NCI-H226 (cell line): ENCODE results near the gene TTYH2.
"Not testable (repeated sequence)": the region's sequence is repeated elsewhere in the genome, so short reads cannot be mapped to it uniquely, and the experiment has no call there.

Experiments used
- DNase-seq: peaks from one replicate; pipeline ENCODE4 v3.0.0-alpha.2; 2015

The TTYH2 gene

DNA sequence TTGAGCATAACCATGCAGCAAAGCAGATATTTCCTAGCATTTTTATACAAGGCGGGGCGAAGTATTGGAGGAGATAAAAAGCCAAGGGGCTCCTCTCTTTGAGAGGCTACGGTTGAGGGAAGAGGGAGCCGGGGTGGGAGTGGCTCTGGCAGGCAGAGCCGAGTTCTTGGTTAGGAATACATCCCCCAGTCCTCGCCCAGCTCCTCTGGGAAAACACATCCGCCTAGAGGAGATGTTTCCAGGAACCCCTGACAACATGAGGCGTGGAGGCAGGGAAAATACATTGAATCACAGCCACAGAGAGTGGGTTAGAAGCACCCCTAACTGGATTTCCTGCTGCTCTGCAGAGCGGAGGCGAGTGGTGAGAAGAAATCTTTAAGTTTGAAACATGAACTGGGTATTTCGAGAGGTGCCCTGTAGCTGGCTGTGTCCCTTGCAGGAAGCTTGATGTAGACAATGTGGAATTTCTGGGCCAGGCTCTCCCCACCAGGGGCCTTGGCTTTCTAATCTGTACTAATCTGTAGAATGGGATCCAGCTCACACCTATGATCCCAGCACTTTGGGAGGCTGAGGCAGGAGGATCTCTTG is 27.3 kb downstream of the TTYH2 start:
- DNase-seq, result peak; percentile 2

DNA sequence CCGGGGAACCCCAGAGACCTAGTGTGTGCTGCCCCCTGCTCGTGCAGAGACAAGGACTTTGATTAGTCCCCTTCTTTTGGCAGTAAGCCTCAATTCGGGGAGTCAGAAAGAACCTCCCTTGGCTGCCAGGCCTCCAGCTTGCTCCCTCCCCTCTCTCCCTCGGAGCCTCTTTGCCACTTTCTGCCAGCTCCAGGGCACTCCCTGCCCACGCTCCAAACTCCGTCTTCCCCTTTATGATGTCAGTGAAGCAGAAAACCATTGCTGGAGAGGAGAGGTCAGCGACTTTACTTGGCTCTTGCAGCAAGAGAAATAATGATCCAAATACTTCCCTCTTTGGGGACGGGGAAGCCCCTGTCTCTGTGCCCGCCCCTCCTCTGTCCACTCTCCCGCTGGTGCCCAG is 28.1 kb downstream of the TTYH2 start:
- no peak for DNase-seq

DNA sequence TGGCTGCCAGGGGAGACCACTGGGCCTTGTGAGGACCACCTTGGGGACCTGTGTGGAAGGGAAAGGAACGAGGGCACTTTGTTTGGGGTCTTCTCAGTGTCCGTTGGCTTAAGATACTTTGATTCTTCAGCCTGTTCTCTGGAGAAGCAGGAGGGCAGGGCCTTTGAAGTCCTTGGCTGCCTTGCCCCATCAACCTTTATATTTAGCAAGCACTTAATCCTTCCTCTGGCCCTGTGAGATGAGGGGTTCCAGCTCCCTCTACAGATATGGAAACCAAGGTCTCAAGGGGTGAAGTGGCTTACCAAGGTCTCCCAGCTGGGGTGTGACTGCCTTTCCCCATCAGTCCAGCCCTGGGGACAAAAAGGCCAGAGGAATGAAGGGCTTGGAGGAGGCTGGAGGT is 28.5 kb downstream of the TTYH2 start:
- DNase-seq, result no peak

GRCh38 chr17:74243013-74243755 is 29.8 kb downstream of the TTYH2 start:
- no peak for DNase-seq

DNA sequence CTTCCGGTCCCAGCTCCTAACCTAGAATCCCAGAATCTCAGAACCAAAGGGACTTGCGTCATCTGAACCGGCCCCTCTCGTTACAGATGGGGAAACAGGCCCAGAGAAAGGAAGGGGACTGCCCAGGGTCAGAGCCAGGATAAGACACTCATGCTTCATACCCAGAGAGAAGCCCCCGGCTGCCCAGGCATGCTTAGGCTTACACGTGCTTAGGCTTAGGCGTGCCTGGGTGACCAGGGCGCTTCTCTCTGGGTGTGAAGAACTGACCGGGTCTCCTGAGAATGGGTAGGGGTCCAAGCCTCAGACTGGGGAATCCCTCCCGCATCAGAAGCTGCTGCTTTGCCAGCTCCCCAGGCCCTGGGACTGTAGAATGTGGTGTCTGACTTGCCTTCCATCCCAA is 30.8 kb downstream of the TTYH2 start:
- no peak for DNase-seq

DNA sequence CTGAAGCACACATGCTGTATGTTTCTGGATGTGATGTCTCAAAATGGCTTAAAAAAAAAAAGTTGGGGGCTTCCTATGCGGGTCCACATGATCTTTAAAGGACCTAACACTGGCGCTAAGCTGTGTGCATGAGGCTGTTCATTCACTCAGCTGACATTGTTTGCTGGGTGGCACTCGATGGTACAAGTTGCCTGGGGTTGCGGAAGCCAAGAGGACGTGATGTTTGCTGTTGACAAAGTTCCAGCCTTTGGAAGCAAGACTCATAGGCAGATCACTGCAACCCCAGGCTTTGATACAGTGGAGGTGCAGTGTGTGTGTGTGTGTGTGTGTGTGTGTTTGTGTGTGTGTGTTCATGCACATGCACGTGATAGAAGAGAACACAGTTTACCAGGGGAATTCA is 31.2 kb downstream of the TTYH2 start:
- no peak for DNase-seq

DNA sequence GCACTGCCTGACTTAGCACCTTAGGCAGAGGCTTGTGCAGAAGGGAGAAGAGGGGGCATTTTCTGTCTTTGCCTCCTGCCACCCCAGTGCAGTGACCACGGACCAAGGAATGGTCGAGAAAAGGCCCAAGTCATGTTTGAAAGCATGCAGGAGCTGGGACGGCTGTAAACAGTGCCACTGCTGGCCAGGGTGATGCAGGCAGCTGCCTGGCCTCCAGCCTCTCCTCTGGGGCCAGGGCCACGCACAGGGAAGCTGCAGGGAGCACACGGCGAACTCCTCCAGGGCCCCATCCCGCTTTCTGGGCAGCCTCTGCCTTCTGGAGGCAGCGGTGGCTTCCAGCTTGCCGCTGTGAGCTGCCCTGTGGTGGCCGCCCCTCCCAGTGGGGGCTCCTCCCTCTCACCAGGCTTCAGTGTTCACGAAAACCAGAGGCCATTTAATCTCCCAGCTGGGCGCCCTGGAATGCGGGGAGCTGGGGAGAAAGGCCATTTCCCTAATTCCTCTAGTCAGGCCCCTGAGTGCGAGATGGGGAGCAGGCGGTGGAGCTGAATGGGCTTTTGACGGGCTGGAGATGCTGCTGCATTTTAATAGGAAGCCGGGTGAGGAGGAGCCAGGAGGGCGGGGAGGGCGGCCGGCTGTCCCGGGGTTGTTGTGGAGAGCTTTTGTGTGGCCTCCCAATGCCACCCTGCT is 31.9 kb downstream of the TTYH2 start:
- no peak for DNase-seq

DNA sequence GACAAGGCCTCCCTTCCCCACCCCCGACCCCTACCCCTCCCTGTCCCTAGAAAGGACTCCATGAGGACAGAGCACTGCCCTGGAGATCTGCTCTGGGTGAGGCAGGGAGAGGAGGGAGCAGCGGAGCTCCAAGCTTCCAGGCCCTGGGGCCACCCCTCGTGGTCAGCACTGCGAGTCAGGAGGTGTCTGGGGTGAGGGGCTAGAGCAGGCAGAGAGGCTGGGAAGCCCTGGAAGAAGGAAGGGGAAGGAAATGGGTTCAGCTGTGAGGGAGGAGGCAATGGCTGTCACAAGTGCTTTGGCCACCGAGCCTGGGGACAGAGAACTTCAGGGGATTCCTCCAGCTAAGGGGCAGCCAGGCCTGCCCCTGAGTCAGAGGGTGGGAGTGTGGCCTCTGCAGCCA is 32.5 kb downstream of the TTYH2 start:
- no peak for DNase-seq

- DNase-seq, result no peak
Observed at GRCh38 chr17:74249590-74250270, 36.4 kb downstream of the TTYH2 start.

GRCh38 chr17:74250324-74250995 is 37.1 kb downstream of the TTYH2 start:
- DNase-seq, result no peak

DNA sequence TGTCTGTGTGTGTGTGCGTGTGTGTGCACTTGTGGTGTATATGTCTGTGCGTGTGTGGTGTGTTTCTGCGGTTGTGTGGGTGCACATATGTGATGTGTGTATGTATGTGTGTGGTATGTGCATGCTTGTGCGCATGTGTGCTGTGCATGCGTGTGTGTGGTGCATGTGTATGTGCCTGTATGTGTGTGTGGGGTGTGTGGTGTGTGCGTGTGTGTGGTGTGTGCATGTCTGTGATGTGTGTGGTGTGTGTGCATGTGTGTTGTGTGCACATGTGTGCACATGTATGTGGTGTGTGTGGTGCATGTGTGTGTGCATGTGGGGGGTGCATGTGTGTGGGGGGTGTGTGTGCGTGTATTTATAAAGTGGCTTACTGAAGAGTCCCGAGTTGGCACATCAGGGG is 37.7 kb downstream of the TTYH2 start:
- DNase-seq, result no peak

DNA sequence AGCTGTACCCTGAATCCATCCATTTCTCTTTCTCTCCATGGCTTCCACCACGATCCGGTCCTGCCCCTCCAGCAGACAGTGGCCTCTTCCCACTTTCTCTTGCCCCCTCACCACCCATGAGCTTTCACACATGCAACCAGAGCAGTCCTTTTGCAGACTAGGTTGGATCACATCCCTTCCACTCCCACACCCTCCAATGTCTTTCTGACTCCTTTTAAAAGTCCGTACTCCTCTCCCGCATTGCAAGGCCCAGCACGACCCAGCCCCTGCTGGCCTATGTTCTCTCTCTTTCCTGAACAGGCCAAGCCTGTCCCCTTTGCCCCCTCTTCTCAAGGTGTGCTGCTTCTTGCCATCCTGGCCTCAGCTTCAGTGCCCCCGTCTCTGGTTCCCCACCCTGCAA is 38.2 kb downstream of the TTYH2 start:
- no peak for DNase-seq

DNA sequence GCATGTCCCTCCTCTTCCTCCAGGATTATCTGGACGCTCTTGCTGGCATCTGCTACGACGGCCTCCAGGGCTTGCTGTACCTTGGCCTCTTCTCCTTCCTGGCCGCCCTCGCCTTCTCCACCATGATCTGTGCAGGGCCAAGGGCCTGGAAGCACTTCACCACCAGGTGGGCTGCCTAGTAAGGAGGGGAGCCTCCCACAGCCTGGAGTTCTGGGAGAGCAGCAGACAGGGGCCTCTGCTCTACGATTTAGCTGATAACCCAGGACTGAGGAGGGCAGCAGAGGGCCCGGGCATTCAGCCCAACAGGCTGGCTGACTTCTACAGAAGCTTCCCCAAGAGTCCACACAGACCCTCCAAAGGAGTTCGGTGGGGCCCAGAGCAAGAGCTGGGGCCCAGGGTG is 38.8 kb downstream of the TTYH2 start:
- DNase-seq, result no peak

DNA sequence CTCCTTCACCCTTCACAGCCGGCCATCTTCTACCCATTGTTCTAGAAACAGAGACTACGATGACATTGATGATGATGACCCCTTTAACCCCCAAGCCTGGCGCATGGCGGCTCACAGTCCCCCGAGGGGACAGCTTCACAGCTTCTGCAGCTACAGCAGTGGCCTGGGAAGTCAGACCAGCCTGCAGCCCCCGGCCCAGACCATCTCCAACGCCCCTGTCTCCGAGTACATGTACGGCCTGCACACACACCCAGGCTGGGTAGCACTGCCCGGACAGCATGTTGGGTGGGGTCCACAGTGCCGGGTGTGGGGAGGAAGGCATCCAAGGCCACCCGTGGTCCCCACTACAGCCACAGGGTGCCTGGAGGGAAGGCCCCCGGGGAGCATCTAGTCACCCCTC is 39.7 kb downstream of the TTYH2 start:
- DNase-seq, result no peak

DNA sequence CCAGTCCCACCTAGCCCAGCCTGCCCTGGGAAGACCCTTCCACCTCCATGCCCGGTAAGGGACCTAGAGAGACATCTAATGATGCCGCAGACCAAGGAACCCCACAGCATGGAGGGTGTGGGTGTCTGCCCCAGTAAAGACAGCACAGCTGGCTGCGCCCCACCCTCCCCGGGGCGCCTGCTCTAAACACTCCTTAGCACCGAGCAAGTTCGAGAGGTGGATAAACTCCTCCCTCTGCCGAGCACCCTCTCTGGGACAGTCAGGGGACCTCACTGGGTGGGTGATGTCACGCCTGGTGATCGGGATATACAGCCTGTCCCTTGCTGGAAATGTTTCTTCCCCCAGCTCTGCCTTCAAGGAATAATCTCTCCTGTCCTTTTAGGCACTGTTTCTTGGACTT is 43.9 kb downstream of the TTYH2 start:
- DNase-seq, result no peak

DNA sequence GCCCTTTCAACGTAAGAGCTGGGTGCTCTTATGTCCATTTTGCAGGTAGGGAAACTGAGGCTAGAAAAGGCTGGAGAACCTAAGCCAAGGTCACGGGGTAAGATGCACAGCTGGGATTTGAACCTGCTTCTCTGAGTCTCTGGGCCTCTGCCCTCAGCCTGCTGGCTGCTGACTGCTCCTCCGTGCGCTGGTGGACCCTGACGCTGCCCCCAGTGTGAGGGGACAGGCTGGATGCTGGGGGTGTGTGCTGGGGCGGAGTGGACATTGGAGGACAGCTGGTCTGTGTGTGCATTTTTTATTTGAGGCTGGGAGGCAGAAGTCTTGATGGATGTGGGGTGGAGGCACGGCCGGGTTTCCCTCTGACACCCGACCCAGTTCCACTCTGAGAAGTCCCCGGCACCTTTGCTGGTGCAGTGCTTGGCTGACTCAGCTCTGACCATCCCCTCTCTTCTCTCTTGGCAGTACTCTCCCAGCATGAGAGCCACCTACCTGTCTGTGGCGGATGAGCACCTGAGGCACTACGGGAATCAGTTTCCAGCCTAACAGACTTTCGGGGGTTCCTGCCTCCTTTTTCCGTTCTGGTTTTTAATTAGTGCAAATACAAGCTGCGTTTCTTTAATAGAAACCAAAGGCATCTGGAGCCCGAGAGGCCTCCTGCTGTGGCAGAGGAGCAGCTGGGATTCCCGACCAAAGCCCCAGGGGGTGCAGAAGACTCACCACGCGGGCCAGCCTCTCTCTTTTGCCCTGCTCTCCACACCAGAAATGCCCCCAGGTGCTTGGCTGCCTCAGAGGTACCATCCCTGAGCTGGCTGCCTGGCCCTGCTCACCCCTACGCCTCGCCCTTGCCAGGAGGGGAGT is 46.5 kb downstream of the TTYH2 start:
- DNase-seq, result no peak

DNA sequence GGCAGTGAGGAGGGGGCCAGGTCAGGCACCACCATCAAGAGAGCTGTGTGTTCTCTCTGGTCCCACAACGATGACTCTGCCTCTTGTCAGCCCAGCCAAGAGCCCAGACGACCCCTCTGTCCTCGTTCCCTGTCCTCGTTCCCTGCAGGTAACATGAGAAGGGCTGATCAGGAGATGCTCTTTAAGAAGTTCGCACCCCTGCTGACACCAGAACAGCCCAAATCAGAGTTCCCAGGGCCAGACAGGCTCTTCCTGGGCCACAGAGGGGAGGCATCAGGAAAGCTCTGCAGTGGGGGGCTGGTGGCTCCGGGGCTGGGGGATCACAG is 47.1 kb downstream of the TTYH2 start:
- DNase-seq, result no peak

DNA sequence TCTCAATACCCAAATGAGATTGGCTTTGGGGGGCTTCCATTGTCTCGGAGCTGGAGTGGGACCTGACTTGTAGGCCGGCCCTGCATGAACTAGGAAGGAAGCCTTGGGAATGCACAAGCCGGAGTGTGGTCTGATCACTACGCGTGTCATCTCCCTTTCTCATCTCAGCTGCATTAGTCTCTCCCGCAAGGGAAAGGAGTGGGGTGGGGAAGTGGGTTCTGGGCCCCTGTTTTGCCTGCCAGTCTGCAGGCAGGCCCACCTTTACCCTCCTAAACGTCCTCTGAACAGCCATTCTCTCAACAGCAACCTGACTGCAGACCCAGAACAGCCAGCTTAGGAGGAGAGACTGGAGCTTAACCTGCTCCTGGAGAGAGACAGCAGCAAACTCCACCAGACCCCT is 49.2 kb downstream of the TTYH2 start:
- no peak for DNase-seq

DNA sequence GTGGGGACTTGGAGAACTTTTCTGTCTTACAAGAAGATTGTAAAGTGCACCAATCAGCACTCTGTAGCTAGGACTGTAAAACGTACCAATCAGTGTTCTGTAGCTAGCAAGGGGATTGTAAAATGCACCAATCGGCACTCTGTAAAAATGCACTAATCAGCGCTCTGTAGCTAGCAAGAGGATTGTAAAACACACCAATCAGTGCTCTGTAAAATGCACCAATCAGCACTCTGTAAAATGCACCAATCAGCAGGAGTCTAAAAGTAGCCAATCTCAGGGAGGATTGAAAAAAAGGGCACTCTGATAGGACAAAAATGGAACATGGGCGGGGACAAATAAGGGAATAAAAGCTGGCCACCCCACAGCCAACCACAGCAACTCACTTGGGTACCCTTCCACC is 53.7 kb downstream of the TTYH2 start:
- not testable (repeated sequence) for DNase-seq

GRCh38 chr17:74267579-74267978 is 54.2 kb downstream of the TTYH2 start:
- DNase-seq, result no peak

DNA sequence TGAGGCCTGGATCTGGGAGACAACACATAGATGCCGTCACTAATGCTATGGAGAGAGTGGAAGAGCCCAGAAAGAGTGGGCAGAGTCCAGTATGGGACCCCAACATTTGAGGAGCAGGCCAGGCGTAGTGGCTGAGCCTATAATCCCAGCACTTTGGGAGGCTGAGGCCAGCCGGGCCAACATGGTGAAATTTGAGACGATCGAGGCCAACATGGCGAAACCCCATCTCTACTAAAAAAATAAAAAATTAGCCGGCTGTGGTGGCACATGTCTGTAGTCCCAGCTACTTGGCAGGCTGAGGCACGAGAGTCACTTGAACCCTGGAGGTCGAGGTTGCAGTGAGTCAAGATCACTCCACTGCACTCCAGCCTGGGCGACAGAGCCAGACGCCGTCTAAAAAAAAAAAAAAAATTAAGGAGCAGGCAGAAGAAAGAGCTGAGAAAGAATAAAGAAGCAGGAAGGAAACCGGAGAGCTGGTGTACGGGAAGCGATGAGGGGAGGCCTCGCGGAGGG is 54.7 kb downstream of the TTYH2 start:
- no peak for DNase-seq

DNA sequence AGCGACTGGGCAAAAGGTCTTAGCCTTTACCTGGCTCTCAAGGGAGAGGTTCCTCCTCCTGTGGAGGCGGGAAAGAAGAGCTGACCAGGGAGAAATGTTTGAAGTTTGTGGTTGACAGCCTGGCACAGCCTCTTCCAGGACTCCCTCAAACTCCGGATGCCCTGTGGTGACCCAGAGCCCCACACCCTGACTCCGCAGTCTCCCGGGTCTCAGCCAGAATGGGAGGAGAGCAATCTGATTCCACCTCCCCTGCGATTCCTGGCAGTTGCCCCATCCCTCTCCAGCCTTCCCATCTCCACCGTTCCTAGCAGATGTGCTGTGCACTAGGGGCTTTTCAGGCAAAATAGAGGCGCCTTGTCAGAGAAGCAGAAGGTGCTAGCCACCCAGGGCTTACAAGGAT is 55.2 kb downstream of the TTYH2 start:
- DNase-seq, result peak; percentile 36
